IPS-NIHi7 (cell line): Measurements from ENCODE around the gene PARVG.
A peak's percentile ranks its signal among the peaks of the same experiment; 100 is the strongest.

Experiments used
- DNase-seq: peaks from one replicate; pipeline ENCODE4 v3.0.0; 2012; ENCODE audit warnings: mixed read lengths; ENCODE audit errors: extremely low spot score

Gene PARVG

DNA sequence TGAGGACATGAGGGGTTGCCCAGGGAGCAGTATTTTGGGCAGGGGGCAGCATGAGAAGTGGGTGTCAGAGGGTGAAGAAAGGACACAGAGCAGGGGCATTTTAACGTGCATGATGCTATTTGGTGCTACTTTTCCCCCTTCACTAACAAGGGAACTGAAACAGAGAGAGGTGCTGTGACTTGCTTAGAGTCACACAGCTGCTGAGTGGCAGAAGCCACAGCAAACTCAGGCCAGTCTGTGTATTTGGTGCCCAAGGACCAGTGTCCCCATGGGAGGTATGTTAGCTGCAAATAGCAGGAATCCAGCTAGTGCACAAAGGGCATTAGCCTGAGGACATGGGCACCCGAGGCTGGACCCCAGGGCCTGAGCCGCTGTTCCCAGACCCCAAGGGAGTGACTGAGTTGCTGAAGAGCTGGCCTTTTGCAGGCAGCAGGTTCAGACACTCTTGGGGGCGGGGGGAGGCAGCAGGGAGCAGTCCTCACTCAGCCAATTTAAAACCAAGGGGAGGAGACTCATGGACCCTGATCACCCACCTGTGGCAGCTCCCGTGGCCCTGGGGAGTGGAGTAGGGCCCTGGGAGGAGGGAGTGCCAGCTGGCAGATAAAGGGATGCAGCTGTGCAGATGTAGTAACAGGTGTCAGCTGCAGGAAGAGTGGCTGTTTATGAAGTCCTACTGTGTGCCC, 14.6 kb downstream of the PARVG start:
- DNase-seq: no peak

DNA sequence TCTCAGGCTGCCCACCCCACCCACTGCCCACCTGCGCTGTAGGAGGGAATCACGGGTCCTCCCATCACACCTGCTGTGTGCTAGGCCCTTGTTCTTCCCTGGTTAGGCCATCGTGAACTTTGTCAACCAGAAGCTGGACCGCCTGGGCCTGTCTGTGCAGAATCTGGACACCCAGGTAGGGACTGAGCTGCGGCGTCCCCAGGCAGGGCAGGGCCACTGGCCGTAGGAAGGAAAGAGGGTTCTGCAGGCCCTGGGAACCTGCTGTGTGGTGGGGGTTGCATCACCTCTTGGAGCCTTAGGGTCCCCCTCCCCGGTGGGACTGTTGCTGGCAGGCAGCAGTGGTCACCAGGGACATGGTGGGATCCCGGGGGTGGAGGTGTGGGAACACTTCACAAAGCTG, 15.5 kb downstream of the PARVG start:
- DNase-seq: no peak

DNA sequence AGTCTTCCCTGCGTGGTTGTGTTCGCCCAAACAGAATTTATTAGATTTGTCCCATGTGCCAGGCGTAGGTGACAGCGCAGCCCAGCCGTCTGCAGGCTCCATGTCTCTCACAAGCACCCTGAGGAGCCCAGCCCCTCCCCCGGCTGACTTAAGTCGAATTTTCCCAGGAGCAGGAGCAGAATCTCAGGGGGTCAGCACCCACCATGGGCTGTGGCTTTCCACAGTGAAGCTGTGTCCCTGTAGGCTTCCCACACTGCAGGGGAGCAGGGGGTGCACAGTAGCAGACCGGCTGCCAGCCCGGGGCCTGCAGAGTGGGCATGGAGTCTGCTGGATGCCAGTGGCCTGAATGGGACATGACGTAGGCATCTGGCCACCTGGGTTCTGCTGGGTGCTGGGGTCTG, 16.0 kb downstream of the PARVG start:
- no peak for DNase-seq

DNA sequence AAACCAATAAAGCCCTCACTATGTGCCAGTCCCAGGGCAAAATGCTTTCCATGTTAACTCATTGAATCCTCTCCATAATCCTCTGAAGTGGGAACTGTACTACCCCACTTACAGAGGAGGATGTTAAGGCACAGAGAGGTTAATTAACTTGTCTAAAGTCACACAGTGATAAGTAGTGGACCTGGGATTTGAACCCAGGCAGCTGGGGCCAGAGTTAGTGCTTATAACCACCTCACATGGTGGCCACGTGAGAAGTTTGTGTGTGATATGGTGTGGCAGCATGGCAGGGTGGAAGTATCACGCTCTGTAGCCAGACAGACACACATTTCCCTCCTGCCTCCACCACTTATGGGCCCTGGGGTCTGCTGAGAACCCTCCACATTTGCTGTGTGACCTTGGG, 16.5 kb downstream of the PARVG start:
- DNase-seq: no peak

DNA sequence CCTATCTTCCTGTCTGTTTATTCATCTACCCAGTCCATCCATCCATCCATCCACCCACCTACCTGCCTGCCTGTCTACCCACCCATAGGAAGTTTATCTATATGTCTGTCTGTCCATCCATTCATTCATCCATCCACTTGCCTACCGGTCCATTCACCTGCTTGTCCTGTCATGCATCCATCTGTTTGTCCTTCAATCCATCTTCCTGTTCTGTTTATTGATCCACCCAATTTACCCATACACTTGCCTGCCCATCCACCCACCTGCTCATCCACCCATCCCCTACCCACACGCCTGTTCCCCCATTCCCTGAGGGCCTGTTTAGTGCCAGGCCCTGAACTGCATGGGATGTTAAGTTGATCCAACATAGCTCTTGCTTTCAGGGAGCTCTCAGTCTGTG, 18.4 kb downstream of the PARVG start:
- DNase-seq: no peak

DNA sequence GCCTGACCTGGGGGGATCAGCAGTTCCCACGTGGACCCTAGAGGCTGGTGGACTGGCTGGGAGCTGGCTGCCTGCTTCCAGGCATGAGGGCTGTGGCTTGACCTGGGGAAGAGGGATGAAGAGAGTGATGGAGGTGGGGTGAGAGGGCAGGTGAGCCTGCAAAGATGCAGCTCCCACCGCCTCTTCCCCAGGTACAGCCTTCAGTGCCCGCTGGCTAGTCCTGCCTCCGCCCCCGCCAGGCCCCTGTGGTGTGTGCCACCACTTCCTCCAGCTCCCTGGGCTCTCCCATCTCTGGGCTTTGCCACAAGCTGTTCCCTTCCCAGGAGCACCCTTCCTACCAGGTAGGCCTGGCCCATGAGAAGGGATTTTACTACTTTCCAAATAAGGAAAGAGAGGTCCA, 19.1 kb downstream of the PARVG start:
- DNase-seq: no peak

DNA sequence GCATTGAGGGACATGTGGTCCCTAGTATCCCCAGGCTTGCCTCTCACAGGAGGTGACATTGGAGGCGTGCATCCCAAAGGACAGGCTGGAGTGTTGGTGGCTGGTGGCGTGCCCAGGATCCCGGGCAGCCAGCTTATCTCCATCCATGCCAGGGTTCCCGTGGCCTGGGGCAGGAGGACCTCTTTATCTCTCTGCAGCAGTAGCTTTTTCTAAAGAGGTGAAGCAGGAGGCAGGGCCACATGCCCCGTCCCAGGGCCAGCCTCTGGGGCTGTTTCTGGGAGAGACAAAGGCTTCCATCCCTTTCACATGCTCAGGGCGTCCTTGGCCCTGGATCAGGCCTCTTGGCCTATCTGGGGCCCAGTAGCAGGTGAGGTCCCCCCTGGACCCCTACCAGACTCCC, 19.7 kb downstream of the PARVG start:
- no peak for DNase-seq

DNA sequence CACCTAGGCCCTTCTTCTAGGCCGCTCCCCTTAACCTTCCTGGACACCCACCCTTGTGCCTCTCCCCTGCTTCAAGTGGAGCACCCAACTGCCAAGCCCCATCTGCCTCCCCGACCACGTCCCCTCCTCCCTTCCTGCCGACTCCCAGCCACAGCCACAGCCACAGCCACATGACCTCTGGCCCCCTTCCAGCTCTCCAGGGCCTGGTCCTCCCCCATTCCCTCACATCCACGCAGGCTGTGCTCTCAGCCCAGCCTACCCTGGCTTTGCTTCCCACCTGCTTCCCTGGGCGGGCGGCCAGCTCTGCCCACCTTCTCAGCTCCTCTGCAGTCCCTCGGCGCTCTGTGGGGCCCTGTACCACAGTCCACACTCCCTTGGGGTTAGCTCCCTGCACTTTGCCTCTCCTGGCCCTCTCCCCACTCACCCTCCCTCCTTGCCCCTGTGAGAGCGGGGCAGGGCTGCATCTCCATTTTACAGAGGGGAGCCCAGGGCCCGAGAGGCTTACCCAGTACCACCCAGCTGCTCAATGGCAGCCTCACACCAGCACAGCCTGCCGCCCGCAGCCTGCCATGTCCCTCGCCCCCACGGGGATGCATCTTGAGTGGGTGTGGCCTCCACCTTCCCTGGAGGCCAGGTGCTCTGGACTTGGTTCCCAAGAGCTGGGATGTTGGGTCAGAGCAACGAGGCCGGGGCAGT, 20.3 kb downstream of the PARVG start:
- no peak for DNase-seq

DNA sequence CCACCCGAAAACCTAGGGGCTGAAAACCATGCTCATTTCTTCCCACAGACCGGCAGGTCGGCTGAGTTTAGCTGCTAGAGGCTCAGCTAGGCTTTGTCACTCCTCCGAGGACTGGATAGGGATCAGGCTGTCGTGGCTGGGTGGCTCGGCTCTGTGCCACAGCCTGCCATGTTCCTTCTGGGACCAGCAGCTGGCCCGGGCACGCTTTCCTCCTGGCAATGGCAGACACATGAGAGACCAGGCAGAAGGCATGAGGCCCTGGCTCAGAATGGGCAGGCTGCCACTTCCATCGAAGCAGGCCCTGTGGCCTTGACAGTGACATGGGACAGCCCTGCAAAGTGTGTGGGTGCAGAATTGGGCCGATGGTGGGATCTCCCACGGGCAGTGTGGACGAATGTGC, 20.9 kb downstream of the PARVG start:
- DNase-seq: no peak

DNA sequence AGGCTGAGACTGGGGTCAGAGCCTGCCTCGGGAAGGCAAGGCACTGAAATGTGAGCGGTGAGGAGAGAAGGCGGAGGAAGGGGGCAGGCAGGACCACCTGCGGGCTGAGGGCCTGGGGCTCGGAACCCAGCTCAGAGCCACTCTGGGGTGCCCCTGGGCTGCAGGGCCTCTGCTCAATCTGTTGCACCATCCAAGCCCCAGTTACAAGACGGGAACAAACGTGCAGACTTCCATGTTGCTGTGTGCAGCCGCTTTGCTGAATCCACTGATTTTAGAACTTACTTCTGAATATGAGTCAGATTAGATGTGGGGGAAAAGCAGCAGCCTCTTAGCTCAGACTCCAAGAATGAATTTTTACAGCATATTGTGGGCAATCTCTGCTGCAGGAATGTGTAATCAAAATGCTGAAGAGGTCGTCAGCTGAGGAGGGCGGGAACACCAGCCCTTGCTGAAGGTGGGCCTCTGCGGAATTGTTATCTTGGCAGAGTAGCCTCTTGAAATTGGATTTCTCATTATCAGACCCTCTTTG, 21.6 kb downstream of the PARVG start:
- DNase-seq: no peak

DNA sequence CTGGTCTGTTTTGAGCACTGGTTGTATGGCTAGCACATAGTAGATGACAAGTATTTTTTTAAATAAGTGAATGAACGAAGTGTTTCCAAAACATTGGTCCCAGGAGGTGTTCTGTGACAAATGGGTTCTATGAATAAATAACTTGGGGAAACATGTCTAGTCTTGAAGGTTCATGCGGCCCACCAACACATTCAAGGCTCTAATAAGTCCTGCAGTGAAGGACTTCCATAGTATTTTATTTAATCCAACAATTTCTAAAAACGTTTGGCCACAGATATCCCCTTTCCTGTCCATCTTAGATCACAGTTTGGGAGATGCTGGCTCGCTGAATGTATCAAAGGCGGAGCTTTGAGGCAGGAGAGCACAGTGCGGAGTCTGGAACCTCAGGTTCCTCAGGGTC, 22.5 kb downstream of the PARVG start:
- no peak for DNase-seq

DNA sequence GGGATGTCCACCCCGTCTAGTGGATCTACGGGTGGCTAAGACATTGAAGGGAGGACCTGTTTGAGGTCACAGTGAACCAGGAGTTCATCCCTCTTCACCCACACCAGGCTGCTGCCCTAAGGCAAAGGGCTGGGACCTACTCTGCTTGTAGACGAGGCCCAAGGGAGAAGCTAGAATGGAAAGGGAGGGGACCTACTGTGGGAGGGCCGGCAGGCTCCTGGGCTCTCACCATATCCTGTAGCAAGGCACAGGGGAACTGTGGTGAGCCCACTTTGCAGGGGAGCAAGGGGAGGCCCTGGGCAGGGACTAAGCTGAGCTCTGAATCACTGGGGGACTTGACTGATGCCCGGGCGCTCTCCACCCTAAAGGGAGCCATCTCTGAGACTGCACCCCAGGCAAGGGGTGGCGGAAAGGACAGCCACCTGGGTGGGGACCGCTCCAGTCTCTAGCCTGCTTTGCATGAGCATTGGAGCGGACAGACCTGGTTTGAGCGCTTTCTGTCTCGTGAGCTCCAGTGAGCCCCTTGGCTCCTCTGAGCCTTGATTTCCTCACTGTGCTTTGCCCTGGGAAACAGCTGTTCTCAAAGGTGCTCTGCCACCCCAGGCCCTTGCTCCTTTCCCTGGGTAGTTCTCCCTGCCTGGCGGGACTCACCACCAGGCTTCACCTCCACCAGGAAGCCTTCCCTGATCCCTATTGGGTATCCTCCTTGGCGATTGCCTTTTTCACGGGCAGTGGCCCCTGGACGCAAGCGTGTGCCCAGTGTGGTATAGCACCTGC, 24.2 kb downstream of the PARVG start:
- DNase-seq: no peak

DNA sequence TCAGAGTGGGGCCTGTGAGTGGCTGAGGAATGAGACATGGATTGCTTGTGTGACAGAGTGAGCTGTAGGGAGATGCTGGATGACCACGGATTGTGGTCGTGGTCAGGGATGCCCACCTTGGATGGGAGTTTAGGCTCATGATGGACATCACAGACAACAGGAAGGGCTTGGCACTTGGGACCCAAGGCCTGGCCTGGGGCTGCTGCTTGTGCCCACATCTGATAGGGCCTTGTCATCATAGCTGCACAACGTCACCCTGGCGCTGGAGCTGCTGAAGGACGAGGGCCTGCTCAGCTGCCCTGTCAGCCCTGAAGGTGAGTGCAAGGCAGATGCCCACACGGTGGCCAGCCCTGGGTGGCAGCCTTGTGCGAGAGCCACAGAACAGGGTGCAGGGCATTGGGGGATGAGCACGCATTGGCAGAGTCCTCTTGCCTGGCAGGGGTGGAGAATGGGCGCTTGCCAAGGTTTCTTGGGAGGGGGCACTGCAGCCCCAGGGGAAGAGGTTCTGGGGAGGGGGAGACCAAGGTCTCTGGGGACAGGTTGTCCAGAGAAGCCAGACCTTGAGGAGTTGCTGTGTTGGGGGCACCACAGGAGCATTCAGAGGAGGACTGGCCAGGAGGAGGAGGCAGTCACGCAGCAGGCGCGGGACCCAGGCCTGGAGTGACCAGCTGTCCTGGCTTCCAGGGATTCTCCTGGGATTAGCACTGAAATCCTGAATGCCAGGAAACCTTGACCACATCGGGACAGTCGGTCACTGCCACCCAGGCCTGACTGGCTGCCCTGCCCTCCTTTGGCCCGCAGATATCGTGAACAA, 25.0 kb downstream of the PARVG start:
- DNase-seq: no peak

DNA sequence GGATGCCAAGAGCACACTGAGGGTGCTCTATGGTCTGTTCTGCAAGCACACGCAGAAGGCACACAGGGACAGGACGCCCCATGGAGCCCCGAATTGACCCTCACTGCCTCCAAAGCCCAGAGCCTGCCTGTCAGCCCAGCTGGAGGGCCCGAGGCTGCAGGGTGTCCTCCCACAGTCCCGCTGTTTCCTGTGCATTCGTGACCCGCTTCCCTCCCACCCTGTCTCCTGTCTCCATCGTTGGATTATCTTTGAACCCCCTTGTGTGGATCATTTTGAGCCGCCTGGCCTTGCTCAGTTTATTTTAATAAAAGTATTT, 25.6 kb downstream of the PARVG start:
- DNase-seq: no peak

DNA sequence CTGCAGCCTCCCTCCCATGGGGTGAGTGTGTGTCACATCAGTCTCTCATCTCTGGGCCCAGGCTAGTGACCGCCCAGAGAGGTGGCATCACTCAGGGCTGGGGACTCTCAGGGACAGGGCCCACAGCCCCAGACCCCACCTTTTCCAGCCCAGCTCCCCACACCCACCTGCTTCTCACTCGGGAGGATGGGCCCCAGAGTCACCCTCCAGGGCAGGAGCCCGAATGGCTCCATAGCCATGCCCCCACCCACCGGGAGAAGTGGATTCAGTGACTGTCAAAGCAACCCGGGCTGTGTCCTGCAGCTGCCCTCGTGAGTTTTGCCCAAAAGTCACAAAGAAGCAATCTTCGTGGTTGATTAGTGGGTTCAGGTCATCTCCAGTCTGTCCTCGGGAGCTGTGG, 26.0 kb downstream of the PARVG start:
- DNase-seq: no peak

DNA sequence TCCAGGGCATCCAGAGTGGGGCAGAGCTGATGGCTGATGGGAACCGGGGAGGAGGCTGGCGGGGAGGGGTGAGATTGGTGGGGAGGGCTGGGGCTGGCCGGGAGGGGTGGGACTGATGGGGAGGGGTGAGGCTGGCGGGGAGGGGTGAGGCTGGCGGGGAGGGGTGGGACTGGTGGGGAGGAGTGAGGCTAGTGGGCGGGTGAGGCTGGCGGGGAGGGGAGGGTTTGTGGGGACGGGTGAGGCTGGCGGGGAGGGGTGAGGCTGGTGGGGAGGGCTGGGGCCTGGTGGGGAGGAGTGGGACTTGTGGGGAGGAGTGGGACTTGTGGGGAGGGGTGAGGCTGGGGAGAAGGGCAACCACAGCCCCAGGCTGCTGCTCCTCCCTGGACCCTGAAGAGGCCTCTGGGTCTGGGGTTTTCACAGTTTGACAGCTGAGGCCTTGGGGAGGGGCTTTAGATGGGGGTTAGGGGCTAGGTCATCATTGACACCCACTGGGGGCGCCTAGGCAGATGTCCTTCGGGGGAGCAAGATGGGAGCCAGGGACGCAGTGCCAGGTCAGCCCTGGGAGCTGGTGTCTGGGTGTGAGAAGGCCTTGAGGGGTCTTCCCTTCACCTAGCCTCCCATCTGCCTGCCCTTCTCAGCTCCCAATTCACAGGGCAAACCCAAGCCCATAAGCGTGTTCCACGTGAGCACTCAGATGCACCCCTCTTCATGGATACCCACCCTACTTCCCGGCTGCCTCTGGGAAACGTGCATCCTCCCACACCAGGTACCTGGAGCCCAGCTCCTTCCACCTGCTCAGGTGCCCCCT, 26.7 kb downstream of the PARVG start:
- no peak for DNase-seq

DNA sequence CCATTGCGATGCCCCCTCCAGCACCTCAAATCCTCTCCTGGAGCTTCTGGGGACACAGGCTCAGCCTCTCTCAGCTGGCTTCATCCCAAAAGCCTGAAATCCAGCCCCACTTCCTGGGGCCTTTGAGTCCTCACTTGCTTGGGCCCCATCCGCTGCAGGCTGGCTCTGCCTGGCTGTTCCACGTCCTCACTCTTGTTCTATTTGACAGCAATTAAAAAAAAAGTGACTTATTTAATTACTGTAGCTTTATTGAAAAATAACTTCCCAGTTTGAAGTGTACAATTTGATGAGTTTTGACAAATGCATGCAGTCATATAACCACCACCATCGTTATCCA, 27.2 kb downstream of the PARVG start:
- no peak for DNase-seq

DNA sequence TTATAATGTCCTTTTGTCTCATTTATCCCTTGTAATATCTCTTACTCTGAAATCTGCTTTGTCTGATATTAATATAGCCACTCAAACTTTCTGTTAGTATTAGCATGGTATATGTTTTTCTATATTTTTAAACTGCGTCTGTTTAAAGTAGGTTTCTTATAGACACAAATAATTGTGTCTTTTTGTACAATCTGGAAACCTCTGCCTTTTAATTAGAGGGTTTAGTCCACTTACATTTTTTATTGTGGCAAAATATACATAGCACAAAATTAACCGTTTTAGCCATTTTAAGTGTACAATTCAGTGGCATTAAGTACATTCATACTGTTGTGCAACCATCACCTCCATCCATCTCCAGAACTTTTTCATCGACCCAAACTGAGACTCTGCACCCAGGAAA, 28.6 kb downstream of the PARVG start:
- no peak for DNase-seq

DNA sequence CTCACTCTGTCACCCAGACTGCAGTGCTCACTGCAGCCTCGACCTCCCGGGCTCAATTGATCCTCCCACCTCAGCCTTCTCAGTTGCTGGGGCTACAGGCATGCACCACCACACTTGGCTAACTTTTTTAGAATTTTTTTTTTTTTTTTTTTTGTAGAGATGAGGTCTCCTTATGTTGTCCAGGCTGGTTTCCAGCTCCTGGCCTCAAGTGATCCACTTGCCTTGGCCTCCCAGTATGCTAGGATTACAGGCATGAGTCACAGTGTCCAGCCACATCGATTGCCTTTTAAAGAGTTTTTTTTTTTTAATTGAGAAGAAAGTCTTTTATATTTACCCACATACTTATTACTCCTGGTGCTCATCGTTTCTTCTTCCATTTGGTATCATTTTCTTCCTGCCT, 30.0 kb downstream of the PARVG start:
- DNase-seq: no peak

DNA sequence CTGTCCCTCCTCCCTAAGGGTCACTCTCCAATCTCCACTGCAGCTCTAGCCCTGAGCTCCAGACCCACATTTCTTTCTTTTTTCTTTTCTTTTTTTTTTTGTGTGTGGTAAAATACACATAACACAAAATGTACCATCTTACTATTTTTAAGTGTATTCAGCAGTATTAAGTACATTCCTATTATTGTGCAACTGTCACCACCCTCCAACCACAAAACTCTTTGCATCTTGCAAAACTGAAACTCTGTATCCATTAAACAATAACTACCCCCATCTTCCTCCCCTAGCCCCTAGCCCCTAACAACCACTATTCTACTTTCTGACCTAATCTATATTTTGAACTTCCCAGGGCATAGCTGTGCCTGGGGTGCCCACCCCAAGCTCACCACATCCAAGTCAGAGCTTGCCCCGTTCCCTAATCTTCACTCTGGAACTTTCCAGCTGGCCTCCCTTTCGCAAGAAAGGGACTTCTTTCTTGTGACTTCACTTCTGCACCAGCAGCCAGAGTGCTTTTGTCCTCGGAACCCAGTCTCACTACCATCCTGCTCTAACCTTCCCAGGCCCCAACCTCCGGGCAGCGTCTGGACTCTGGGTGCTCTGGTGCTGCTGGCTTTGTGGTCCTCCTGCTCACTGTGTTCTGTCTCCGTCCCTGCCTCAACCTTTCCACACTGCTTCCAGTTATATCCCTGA, 30.7 kb downstream of the PARVG start:
- peak; percentile 11 for DNase-seq
